Limb (tissue), 2 donors: ENCODE data around the gene HRH3.

Source experiments
- DNase-seq, 2 donors: peaks; one replicate each; pipeline ENCODE4 v3.0.0-alpha.2; 2016; ENCODE audit errors: extremely low spot score in 2 of 2

The HRH3 gene

DNA sequence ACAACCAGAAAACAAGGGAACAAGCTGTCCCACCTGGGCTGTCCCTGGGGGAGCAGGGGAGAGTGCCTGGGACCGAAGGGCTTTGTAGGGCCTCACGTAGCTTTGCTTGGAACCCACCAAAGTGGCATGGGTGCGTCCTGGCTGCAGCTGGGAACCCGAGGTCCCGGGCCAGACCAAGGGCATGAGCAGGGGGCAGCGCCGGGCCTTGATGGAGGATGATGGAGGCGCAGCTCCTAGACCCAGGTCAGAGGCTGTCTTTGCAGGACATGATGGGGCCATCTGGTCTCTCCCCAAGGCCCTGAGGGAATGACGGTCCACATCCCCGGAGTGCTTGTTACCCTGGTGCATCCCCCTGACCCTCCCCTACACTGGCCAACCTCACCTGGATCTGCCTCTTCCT lies 10.6 kb upstream of the HRH3 start:
- no peak for DNase-seq

DNA sequence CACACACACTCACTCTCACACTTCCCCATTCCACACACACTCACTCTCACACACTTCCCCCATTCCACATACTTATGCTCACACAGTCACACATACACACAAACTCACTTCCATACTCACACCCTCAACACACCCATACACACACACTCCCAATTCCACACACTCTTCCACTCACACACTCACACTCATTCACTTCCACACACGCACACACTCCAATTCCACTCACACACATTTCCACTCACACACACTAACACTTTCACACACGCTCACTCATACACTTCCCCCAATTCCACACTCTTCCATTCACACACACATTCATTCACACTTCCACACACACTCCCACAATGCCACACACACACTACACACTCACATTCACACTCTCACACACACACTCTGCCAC lies 10.2 kb upstream of the HRH3 start:
- DNase-seq, result no peak

DNA sequence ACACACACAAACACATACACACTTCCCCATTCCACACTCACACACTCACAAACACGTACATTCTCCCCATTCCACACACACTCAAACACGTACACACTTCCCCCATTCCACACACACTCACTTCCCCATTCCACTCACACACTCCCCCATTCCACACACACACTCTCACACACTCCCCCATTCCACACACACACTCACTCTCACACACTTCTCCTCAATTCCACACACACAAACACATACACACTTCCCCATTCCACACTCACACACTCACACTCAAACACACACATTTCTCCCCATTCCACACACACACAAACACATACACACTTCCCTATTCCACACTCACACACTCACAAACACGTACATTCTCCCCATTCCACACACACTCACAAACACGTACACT lies 9.6 kb upstream of the HRH3 start:
- DNase-seq, result no peak

DNA sequence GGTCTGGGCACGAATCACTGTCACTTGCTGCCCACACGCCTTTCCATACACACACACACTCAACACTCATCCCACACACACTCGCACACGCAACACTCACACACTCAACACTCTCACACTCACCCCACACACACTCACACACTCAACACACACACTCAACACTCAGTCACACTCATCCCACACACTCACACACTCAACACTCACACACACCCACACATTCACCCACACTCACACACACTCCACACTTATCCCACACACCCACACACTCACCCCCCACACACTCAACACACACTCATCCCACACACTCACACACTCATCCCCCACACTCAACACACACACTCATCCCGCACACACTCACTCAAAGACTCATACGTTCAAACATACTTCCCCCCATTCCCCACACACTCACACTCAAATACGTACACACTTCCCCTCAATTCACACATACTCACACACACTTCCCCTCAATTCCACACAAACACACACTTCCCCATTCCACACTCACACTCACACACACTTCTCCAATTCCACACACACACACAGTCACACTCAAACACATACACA lies 9.0 kb upstream of the HRH3 start:
- no peak for DNase-seq

DNA sequence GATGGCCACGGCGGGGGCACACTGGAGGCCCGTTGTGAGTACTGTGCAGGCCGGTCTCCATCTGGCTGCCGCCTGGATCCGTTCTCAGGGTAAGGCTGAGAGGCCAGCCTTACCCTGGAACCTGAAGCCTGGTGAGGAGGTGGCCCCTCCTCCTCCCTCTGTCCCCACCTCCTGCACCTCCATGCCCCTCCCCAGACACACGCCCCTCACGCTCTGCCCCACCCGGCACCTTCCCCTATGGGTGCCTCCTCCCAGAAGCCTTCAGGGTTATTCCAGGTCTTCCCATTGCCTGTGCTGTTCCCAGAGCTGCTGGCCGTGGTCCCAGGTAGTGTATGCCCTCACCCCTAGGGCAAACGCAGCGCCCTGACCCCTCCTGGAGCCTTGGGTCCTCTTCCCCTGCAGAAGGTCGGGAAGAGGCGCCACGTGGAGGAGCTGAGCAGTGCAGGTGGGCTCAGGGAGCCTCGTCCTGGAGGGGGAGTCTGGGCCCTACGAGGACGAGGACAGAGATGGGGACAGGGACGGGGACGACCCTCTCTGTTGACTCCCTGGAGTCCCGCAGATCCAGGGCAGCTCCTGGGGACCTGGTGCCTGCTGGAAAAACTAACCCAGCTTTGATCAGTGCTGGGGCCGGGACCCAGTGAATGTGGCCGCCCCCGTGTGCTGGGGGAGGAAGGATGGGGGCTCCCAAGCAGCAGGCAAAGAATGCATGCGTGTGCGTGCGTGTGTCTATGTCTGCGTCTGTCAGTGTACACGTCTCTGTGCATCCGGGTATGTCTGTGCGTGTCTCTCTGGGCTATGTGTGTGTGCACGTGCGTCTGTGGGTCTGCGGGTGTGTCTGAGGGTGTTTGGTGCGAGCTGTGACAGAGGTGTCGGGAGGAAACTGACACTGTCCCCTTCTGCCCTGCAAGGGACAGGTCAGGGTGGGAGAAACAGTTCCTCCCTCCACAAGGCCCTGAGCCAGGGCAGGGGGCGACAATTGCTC lies 8.2 kb upstream of the HRH3 start:
- no peak for DNase-seq

DNA sequence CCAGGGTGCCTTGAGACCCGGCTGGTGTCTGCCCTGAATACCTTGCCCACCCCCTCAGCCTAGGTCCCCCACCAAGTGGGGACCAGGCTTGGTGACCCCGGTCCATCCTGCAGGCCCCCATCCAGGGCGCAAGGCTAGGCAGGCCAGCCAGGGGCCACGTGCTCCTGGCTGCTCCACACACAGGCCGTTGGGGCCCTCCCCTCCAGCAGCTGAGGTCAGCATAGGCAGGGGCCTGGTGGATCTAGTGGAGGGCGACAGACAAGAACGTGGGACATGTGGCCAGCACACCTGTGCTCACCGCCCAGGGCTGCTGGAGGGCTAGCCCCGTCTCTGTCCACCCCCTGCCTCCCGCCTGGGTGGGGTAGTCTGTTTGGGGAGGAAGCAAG lies 7.5 kb upstream of the HRH3 start:
- no peak for DNase-seq

DNA sequence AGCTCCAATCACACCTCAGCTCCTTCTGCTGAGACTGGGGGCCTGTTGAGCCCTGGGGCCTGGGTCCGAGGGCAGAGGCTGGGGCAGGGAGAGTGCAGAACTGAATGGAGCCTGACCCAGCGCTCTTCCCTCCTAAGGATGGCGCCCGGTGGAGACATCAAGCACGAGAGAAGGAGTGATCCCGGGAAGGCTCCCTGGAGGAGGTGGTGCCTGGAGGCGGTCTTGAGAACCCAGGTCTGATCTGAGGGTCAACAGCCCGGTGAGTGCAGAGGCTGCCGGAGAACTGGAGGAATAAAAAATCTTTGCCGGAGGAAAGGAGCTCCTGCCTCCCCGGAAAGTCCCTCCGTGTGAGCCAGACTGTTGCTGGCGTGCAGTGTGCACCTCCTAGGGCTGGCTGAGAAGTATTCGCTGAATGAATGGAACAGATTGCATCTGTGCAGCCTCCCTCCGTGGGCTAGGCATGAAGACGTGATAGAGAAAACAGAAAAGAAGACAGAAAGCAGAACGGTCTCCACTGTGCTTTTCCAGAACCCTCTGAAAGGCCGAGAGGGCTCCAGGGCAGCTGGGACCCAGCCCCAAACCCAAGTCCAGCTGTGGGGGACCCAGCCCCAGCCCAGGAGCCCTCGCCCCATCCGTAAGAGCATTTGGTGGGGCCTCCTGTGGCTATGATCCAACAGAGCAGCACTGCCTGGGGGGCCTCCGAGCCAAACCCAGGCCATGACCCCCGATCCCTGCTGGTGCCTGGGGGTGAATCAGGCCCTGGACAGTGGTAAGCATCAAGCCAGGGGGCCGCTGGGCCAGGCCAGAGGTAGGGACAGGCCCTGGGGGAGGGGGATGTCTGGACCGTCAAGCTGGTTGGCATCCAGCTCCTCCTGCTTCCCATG lies 6.9 kb upstream of the HRH3 start:
- DNase-seq, result no peak

DNA sequence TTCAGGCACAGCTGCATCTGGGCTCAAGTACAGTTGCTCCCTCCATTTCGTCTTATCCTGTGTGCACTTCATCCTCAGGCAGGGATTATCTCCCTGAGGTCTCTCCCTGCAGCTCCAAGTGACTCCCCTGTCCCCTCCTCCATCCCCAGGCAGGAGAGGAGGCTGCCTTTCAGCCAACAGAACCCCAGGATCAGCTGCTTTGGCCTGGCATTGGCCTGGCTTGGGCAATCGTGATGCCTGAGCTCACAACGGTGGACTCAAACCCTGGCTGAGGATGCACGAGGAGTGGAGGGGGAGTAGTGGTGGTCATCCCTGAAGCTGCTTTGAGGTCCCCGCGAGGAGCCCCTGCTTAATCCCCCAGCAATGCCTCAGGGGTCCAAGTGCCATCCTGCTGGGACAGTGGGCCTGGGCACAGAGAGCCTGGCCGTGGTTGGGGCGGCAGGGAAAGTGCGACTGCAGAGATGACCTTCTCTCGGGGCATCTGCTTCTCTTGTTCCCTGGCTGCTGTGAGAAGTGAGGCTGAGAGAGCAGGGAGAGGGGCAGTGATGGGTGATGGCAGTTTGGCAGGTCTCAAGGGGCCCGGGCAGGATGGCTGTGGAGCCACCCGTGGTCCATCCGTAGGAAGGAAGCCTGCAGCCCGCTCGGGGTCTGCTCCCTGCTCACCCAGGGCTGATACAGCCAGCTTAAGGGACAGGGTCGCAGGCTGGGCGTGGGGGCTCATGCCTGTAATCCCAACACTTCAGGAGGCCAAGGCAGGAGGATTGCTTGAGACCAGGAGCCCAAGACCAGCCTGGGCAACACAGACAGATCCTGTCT lies 6.0 kb upstream of the HRH3 start:
- DNase-seq, result no peak

DNA sequence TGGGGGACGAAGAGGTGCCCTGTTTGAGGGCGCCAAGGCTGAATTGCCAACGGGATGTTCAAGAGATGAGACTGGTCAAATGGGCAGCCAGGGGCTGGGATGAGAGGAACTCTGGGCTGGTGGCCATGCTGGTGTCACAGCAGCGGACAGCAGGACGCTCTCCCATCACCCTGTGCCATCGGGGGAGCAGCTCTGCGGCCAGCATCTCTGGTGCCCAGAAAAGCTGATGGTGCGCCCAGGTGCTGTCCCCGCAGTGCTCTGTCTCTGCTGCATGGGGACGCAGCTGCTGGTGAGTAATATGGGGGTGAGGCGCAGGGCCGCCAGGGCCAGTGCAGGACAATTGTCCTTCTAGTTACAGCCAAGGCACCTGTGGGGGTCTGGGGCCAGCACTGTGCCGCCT lies 4.9 kb upstream of the HRH3 start:
- DNase-seq, result no peak

DNA sequence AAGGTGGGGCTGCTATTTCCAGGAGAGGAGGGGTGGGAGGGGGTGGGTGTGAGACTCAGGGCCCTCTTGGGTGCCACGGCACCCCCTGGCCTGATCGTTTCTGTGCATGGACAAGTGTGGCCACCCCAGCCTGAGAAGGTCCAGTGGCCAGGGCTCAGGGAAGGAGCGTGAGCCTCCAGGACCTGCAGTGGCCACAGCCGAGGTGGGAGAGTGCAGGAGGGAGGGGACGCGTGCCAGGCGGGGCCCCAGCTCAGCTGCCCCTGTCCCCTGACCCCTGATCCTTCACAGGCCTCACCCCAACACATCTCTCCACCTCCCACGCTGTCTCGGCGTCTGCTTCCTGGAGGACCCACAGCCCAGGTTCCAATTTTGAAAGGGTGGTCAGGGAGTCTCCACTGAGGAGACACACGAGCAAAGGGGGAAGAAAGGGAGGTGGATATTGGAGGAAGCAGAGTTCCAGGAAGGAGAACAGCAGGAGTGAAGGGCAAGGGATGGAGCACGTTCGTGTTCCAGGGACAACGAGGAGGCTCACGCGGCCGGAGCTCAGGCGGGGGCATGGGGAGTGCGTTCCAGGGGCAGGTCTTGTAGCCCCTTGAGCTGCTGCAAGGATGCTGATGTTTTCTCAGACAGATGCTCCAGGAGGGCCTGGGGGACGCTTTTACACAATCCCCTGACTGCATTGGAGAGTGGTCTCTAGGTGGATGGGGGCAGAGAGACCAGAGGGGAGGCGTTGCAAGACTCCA lies 4.2 kb upstream of the HRH3 start:
- no peak for DNase-seq

DNA sequence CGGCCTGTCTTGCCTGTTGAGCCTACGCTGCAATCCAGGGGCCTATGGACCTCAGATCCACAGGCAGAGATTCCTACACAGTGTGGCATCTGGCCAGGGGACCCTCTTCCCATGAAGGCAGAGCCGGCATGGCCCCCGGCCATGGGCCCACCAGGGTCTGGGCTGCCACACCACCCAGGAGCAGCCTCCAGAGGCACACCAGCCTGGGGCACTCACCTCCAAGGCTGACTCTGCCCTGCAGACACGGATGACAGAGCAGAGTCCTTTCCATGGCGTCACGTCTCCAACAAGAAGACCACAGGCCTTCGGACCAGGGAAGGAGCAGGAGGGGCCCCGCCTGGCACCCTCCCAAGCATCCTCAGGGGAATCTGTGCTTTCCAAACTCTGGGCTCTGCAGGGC lies 3.5 kb upstream of the HRH3 start:
- no peak for DNase-seq

DNA sequence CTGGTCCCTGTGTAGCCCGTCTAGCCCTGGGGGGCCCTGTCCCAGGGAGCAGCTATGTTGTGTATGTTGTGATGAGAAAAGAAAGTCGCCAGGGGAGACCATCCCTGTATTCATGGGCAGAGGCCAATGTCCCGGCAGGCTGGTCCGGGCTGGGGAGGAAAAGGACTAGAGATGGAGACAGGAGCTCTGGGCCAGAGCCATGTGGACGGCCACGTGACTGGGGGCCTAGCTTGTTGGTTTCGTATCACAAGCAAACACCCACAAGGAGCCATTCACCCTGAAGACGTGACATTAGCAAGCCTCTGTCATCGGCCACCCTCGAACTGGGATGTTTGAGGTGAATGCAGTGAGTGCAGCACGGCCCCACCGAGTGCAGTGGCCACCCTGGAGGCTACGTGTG lies 2.9 kb upstream of the HRH3 start:
- DNase-seq, result no peak

DNA sequence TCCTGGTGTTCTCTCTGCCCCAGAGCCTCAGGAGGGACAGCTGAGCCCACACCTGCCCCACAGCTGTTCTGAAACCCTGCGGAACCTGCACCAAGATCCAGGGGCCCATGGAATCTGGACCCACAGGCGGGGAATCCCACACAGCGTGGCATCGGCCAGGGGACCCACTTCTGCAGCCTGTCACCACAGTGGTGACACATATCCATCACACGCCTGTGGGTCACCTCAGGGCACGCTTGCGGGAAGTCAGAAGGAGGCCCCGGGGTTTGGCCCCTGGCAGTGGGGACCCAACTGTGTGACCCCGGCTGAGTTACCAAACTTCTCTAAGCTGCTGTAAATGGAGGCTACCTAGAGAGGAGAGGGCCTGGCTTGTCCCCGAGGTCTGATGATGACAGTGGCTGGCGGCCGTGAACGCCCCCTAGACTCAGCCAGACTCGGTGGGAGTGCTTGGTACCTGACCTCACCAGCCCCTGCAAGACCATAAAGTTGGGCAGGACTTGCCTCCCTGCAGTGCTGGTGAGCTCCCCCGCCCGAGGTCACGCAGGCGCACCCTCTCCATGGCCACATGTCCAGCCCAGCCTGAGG lies 2.3 kb upstream of the HRH3 start:
- DNase-seq, result no peak

DNA sequence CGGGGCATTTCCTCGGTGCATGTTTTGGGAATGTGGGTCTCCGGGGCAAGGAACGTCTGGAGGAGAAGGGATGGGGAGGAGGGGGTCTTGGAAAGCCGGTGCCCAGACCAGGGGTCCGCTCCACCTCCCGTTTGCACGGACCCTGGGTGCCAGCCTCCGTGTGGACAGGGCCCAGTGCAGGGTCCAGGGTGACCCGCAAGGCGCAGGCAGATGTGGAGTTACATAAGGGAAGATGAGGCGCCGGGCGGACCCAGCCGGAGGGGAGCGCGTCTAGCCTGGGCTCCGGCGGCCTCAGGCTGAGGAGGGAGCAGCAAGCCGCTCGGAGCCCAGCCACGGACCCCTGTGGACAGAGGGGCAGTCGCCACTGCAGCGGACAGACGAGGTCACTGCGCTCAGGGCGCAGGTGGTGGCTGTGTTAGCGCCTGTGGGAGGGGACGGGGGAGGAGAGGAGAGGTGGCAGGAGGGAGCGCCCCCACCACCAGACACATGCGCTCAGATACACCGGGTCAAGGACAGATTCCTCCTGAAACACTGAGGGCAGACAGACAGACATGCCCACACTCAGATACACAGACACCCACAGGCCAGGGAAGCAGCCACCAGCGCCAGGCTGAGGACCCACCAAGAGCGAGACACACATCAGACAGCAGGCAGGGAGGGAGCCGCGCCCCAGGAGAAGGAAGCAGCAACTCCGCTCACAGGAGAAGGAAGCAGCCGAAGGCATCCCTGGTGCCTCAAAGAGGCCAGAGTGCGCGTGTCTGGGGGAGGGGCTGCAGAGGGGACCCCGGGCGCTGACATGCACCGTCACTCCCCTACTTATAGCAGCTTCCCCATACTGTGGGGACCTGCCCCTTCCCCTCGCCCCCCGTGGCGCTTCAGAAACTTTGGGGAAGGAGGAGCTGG lies 839 bp upstream of the HRH3 start:
- no peak for DNase-seq

DNA sequence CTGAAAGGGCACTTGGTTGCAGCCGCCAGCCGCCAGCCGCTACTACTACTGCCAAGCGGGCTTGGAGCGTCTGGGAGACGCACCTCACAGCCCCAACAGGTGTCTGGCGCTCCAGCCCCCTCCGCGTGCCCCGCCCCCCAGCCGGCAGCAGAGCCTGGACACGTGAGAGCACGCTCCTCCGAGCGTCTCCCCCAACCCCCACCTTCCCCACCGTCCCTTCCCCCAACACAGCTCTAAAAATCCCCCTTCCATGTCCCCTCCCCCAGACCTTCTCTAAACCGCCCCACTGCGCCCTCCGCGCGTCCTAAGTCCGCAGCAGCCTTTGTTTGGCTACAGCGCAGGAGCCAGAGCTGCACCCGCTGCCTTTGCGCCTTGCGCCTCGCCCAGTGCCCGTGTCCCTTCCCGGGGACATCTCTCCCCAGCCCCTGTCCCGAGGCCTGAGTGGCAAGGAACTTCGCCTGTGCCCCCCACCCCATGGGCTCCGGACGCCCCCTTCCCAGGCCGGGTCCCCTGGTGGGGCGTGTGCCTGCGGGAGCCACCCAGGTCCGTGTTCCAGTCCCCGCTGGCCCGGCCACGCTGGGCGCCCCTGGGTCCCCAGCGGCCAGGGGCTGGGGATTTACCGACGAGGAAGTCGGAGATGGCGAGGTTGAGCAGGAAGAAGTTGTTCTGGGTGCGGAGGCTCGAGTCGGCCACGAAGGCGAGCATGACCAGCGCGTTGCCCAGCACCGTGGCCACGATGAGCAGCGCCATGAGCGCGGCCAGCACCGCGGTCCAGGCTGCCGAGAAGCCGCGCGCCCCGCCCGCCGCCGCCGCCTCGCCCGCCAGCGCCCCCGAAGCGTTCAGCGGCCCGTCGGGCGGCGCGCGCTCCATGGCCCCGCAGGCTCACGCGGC lies 732 bp downstream of the HRH3 start:
- DNase-seq, result no peak

DNA sequence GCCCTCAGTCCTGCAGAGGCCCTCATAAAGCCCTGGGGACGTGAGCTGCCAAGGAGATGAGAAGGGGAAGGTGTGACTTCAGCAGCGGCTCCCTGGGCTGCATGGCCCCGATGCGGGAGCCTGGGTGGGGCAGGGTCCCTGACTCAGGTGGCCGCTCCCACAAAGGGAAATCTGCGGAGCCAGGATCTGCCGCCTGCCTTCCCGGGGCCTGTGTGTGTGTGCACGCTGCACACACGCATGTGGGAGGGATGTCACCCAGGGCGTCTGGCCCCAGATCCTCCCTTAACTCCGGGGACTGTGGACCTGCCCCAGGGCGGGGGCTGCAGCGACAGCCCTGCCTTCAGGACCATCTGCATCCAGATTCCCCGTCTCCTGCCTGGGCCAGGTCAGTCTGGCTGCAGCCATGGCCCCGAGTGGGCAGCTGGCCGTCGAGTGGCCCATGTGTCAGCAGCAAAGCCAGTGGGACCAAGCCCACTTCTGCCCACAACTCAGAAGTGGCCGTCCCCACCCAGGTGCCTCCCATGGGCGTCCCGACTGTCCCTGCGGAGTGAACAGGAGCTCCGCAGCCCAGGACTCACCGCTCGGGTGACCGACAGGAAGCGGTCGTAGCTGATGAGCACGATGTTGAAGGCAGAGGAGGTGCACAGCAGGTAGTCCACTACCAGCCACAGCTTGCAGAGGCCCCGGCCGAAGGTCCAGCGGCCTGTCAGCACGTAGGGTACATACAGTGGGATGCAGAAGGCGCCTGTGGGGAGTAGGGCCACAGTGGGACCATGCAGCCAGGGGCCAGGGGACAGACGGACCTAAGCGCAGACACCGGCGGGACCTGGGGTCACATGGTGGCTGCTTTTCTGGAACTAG lies 1.9 kb downstream of the HRH3 start:
- DNase-seq, result no peak
